Left lung (tissue), 10 donors: ENCODE results near the gene SETDB2. TPM values are rescaled to one million over a fixed set of nuclear protein-coding genes. Genes with fewer than 3 reads are reported as not detected.
A peak's percentile ranks its signal among the peaks of the same experiment; 100 is the strongest.

Experiments
- ATAC-seq: fragments of 200-7000 bp; cut with Tn5 transposase; one replicate; pipeline ENCODE4 v1.9.1; 2020; ENCODE audit warnings: moderate library complexity
- DNase-seq, 4 donors: peaks; one replicate each; pipeline ENCODE4 v3.0.0-alpha.2; 2013 to 2020
- H3K27ac ChIP-seq, 2 donors: fragments of 200-600 bp; sonication (generic) in 1 of 2; one replicate each; pipeline versions ENCODE4 v1.5.0 to v1.8.0; 2020 to 2021
- H3K27me3 ChIP-seq, 2 donors: fragments of 200-600 bp; sonication (generic) in 1 of 2; one replicate each; pipeline versions ENCODE4 v1.5.0 to v1.8.0; 2020 to 2021
- H3K36me3 ChIP-seq, 2 donors: fragments of 200-600 bp; sonication (generic) in 1 of 2; one replicate each; pipeline versions ENCODE4 v1.5.0 to v1.8.0; 2020 to 2021
- H3K4me1 ChIP-seq, 2 donors: fragments of 200-600 bp; one replicate each; pipeline ENCODE4 v1.8.0; 2021
- H3K4me3 ChIP-seq, 2 donors: fragments of 200-600 bp; sonication (generic) in 1 of 2; one replicate each; pipeline versions ENCODE4 v1.5.0 to v1.8.0; 2020 to 2021; ENCODE audit warnings: mild to moderate bottlenecking in 1 of 2
- H3K9me3 ChIP-seq, 2 donors: fragments of 200-600 bp; sonication (generic) in 1 of 2; one replicate each; pipeline versions ENCODE4 v1.5.0 to v1.8.0; 2020 to 2021
- CTCF ChIP-seq, 2 donors: fragments of 200-600 bp; sonication (generic) in 1 of 2; IDR thresholded peaks; one replicate each; pipeline versions ENCODE4 v1.5.0 to v1.8.0; 2021; ENCODE audit warnings: antibody characterized with exemption in 2 of 2
- intact Hi-C, 2 donors: fragments of 100-400 bp; cut with DNase I; formaldehyde crosslinking; loops; one replicate each; pipeline versions ENCODE4 v1.11.2 to v1.14.2; 2022
- polyA plus RNA-seq, 6 donors: library from polyadenylated mRNA; unstranded; fragments of 120-200 nt; gene quantifications; one replicate each; pipeline ENCODE4 v1.2.1, GENCODE V29; 2013; ENCODE audit not compliant: insufficient read length in 6 of 6
- total RNA-seq, 2 donors: library from RNA; stranded (reverse); fragmentation: NEBNext Ultra II Directional; extraction: Animal tissue kit (Norgen Biotek cat#: 25700); gene quantifications; one replicate each; pipeline ENCODE4 v1.2.1, GENCODE V29; 2021
- donor health status: DM: no; HTN: yes; CAD: no.
- donor health status: DM: no; HTN: no; CAD: no.

Gene SETDB2
- total and polyA plus RNA-seq, 8 donors = 11.4 to 19.6 (median 18.7) TPM

- intact Hi-C loops = no loop called here
- Histone ChIP-seq H3K27me3 (no peaks in the 10 kb centered on the region), H3K4me3 (no peak overlapping the region), H3K9me3 (peaks cover 0 to 15% of the 10 kb centered on the region in 2 donors), H3K27ac (no peak overlapping the region), H3K4me1 (no peaks in the 10 kb centered on the region), H3K36me3 (peaks cover 0 to 73% of the 10 kb centered on the region in 2 donors)
- ATAC-seq (no peak), DNase-seq (no peak)
- no peak for TF ChIP-seq CTCF (IDR thresholded peaks at IDR 0.05)
Measured at GRCh38 chr13:49464085-49464484, 20.0 kb downstream of the SETDB2 start.

- Histone ChIP-seq H3K27ac (no peak overlapping the region), H3K9me3 (peaks cover 0 to 15% of the 10 kb centered on the region in 2 donors), H3K27me3 (no peaks in the 10 kb centered on the region), H3K36me3 (peaks cover 0 to 80% of the 10 kb centered on the region in 2 donors), H3K4me1 (no peaks in the 10 kb centered on the region), H3K4me3 (no peak overlapping the region)
- DNase-seq (no peak), ATAC-seq (peak; percentile 76)
- no peak for TF ChIP-seq CTCF (IDR thresholded peaks at IDR 0.05)
- intact Hi-C loops = no loop called here
Measured at GRCh38 chr13:49464621-49465325, 20.7 kb downstream of the SETDB2 start.

- Histone ChIP-seq H3K27ac (no peak overlapping the region), H3K36me3 (peaks cover 0 to 84% of the 10 kb centered on the region in 2 donors), H3K9me3 (peaks cover 0 to 15% of the 10 kb centered on the region in 2 donors), H3K4me1 (no peaks in the 10 kb centered on the region), H3K4me3 (no peak overlapping the region), H3K27me3 (no peaks in the 10 kb centered on the region)
- DNase-seq = no peak
- no peak for TF ChIP-seq CTCF (IDR thresholded peaks at IDR 0.05)
- ATAC-seq = no peak
- intact Hi-C loops = no loop called here
Measured at GRCh38 chr13:49466292-49466838, 22.3 kb downstream of the SETDB2 start.

- DNase-seq (no peak), ATAC-seq (no peak)
- no peaks in the 10 kb centered on the region for H3K4me1 ChIP-seq
- TF ChIP-seq CTCF (IDR thresholded peaks at IDR 0.05) = no peak
- no peaks in the 10 kb centered on the region for H3K9me3 ChIP-seq
- H3K27me3 ChIP-seq = no peaks in the 10 kb centered on the region
- no peak overlapping the region for H3K4me3 ChIP-seq
- H3K36me3 ChIP-seq = peaks cover 0 to 83% of the 10 kb centered on the region in 2 donors
- no peak overlapping the region for H3K27ac ChIP-seq
- intact Hi-C loops = no loop called here
Measured at GRCh38 chr13:49472186-49472585, 28.1 kb downstream of the SETDB2 start.

GRCh38 chr13:49476529-49476928 is 32.5 kb downstream of the SETDB2 start:
- Histone ChIP-seq H3K9me3 (no peaks in the 10 kb centered on the region), H3K4me1 (no peaks in the 10 kb centered on the region), H3K27ac (no peak overlapping the region), H3K4me3 (no peak overlapping the region), H3K27me3 (no peaks in the 10 kb centered on the region), H3K36me3 (peaks cover 0 to 83% of the 10 kb centered on the region in 2 donors)
- DNase-seq (no peak), ATAC-seq (no peak)
- intact Hi-C loops = no loop called here
- no peak for TF ChIP-seq CTCF (IDR thresholded peaks at IDR 0.05)
